ENCODE results near the gene ZDHHC19. TPM values are rescaled to one million over a fixed set of nuclear protein-coding genes. Genes with fewer than 3 reads are reported as not detected.
A peak's percentile ranks its signal among the peaks of the same experiment; 100 is the strongest.
"Not testable (repeated sequence)": the region's sequence is repeated elsewhere in the genome, so short reads cannot be mapped to it uniquely, and the experiment has no call there.

Gene ZDHHC19
- total RNA-seq, 1 donor from 2014 or later: not detected

GRCh38 chr3:196214783-196215441, 3.7 kb upstream of the ZDHHC19 start:
- H3K27me3 Mint-ChIP-seq (ENCODE audit: low read depth): no peaks in the 10 kb centered on the region
- H3K4me1 Mint-ChIP-seq (ENCODE audit: low read depth): peaks cover 15% of the 10 kb centered on the region
- peak; percentile 69 for DNase-seq (ENCODE audit: low spot score)
- no peak overlapping the region for H3K4me3 Mint-ChIP-seq (ENCODE audit: unreplicated experiment)
- H3K36me3 Mint-ChIP-seq (ENCODE audit: low read depth): no peaks in the 10 kb centered on the region
- TF ChIP-seq CTCF (IDR thresholded peaks at IDR 0.05): no peak
- H3K9me3 Mint-ChIP-seq (ENCODE audit: low read depth): no peaks in the 10 kb centered on the region
- no peak overlapping the region for H3K27ac Mint-ChIP-seq (ENCODE audit: unreplicated experiment)

GRCh38 chr3:196209944-196210672, 1.1 kb downstream of the ZDHHC19 start:
- H3K4me3 Mint-ChIP-seq (ENCODE audit: unreplicated experiment): not testable (repeated sequence)

GRCh38 chr3:196208942-196209695, 2.1 kb downstream of the ZDHHC19 start:
- H3K27ac Mint-ChIP-seq (ENCODE audit: unreplicated experiment): no peak overlapping the region
- no peak for TF ChIP-seq CTCF (IDR thresholded peaks at IDR 0.05)
- peaks cover 6% of the 10 kb centered on the region for H3K9me3 Mint-ChIP-seq (ENCODE audit: low read depth)
- peaks cover 5% of the 10 kb centered on the region for H3K27me3 Mint-ChIP-seq (ENCODE audit: low read depth)
- H3K4me3 Mint-ChIP-seq (ENCODE audit: unreplicated experiment): no peak overlapping the region
- peaks cover 9% of the 10 kb centered on the region for H3K4me1 Mint-ChIP-seq (ENCODE audit: low read depth)
- H3K36me3 Mint-ChIP-seq (ENCODE audit: low read depth): no peaks in the 10 kb centered on the region
- DNase-seq (ENCODE audit: low spot score): peak; percentile 95

More at GRCh38 chr3:196209944-196210672, 1.1 kb downstream of the ZDHHC19 start:
- peak; percentile 12 for DNase-seq (ENCODE audit: low spot score)
- H3K4me1 Mint-ChIP-seq (ENCODE audit: low read depth); H3K27me3 Mint-ChIP-seq (ENCODE audit: low read depth); H3K9me3 Mint-ChIP-seq (ENCODE audit: low read depth); H3K27ac Mint-ChIP-seq (ENCODE audit: unreplicated experiment); H3K36me3 Mint-ChIP-seq (ENCODE audit: low read depth): not testable (repeated sequence)

GRCh38 chr3:196207833-196208607, 3.2 kb downstream of the ZDHHC19 start:
- peak overlapping the region; percentile 73 for H3K4me3 Mint-ChIP-seq (ENCODE audit: unreplicated experiment)
- DNase-seq (ENCODE audit: low spot score): no peak
- no peak for TF ChIP-seq CTCF (IDR thresholded peaks at IDR 0.05)
- H3K4me1 Mint-ChIP-seq (ENCODE audit: low read depth): peaks cover 9% of the 10 kb centered on the region
- H3K27ac Mint-ChIP-seq (ENCODE audit: unreplicated experiment): no peak overlapping the region
- H3K36me3 Mint-ChIP-seq (ENCODE audit: low read depth): no peaks in the 10 kb centered on the region
- H3K9me3 Mint-ChIP-seq (ENCODE audit: low read depth): peaks cover 6% of the 10 kb centered on the region
- H3K27me3 Mint-ChIP-seq (ENCODE audit: low read depth): peaks cover 8% of the 10 kb centered on the region

- Mint-ChIP-seq H3K36me3 (ENCODE audit: low read depth) (no peaks in the 10 kb centered on the region), H3K4me3 (ENCODE audit: unreplicated experiment) (peak overlapping the region; percentile 51), H3K9me3 (ENCODE audit: low read depth) (peaks cover 6% of the 10 kb centered on the region), H3K27me3 (ENCODE audit: low read depth) (peaks cover 10% of the 10 kb centered on the region), H3K27ac (ENCODE audit: unreplicated experiment) (no peak overlapping the region), H3K4me1 (ENCODE audit: low read depth) (peaks cover 13% of the 10 kb centered on the region)
- peak; percentile 93 for DNase-seq (ENCODE audit: low spot score)
- TF ChIP-seq CTCF (IDR thresholded peaks at IDR 0.05): no peak
Observed at GRCh38 chr3:196207159-196207832, 3.9 kb downstream of the ZDHHC19 start.

GRCh38 chr3:196205442-196206205, 5.6 kb downstream of the ZDHHC19 start:
- H3K9me3 Mint-ChIP-seq (ENCODE audit: low read depth); DNase-seq (ENCODE audit: low spot score); H3K36me3 Mint-ChIP-seq (ENCODE audit: low read depth); H3K27me3 Mint-ChIP-seq (ENCODE audit: low read depth); H3K27ac Mint-ChIP-seq (ENCODE audit: unreplicated experiment); H3K4me3 Mint-ChIP-seq (ENCODE audit: unreplicated experiment): not testable (repeated sequence)
- peaks cover 13% of the 10 kb centered on the region for H3K4me1 Mint-ChIP-seq (ENCODE audit: low read depth)
